HG03066 (cell line): ENCODE results near the gene SPATA32.

Experiments used
- ATAC-seq: cut with Tn5 transposase; IDR thresholded peaks from one replicate; pipeline ENCODE4 v1.9.1; 2021; ENCODE audit warnings: low read depth; ENCODE audit not compliant: unreplicated experiment

Gene SPATA32

GRCh38 chr17:45231481-45232116 is 30.3 kb downstream of the SPATA32 start:
- ATAC-seq, result no peak

DNA sequence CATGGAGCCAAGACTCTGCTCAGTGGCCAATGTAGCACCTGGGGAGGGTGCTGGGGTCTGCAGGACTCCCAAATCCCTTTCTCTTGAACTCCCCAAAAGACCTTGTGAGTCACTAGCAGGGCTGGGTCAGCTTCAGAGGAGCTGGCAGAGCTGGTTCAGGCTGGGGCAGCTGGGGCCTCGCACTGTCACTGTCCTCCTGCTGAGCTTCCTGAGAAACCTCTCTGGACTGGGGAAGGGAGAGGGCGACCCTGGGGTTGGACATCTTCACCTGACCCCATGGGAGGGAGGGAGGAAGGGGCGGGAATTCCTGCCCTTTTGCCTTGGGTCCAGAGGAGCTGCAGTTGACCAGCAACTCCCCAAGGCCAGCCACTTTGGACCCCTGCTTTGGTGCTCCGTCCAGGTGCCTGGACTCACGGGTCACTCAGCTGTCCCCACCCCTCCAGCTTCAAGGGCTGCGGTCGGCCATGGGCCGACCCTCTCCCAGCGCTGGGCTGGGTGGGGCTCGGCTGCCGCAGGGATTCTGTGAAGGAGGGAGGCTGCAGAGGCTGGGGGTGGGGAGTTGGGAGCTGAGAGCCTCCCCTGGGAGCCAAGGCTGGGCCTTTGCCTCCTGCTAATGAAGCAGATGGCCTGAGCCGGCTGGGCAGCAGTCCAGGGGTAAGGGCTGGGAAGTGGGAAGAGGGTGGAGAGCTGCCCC is 31.0 kb downstream of the SPATA32 start:
- ATAC-seq, result no peak

- ATAC-seq, result no peak
Observed at GRCh38 chr17:45230410-45230786, 31.5 kb downstream of the SPATA32 start.

- no peak for ATAC-seq
Observed at GRCh38 chr17:45229681-45230409, 32.0 kb downstream of the SPATA32 start.

DNA sequence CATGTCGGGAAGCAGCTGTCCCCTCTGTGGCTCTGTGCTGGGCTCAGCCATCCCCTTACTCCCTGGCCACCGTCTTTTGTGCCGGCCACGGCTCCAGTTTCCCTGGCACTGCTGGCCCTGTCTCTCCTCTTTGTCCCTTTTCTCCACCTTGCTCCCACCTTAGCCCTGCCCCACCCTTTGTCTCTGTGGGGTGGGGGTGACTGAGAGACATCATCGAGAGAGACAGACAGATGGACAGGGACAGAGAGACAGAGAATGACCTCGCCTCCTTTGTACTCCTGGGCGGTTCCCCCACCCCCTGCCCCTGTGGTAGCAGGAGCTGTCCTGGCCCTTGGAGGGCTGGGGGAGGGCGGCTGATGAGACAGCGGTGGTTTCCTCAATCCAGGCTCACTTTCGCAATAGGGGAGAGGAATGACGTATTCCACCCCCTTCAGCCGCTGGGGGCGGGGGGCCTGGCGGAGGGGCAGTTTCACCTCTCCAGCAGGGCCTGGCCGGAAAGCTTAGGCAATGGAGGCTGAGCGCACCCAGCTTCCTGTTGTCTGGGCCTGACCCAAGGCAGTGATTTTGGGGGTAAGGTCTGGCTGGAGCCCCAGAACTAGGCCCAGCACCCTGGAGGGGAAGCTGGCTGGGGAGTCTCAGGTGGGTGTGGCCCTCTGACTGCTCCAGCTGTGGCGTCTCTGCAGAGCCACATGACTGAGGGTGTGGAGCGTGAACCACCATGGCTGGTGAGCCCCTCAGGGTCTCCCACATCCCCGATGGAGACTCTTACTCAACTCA is 32.9 kb downstream of the SPATA32 start:
- ATAC-seq, result no peak

GRCh38 chr17:45227926-45228762 is 33.8 kb downstream of the SPATA32 start:
- ATAC-seq, result no peak

- ATAC-seq, result peak; percentile 32
Observed at GRCh38 chr17:45227101-45227925, 34.6 kb downstream of the SPATA32 start.

DNA sequence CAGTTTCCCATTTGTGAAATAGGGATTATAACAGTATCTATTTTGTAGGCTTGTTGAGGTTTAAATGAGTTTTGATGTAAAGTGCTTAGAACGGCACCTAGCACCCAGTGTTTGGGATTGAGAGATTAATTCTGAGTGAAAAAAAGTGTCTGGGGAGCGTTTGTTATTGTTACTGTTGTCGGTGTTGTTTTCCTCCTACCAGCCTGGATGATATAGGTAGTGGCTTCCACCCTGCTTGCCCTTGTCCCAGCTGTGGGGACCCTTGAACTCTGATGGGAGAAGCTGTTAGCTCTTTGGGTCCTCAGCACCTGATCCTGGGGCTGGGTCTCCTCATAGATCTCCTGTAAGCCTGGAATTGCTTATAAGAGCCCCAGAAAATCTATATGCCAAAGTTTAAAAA is 35.3 kb downstream of the SPATA32 start:
- ATAC-seq, result no peak

DNA sequence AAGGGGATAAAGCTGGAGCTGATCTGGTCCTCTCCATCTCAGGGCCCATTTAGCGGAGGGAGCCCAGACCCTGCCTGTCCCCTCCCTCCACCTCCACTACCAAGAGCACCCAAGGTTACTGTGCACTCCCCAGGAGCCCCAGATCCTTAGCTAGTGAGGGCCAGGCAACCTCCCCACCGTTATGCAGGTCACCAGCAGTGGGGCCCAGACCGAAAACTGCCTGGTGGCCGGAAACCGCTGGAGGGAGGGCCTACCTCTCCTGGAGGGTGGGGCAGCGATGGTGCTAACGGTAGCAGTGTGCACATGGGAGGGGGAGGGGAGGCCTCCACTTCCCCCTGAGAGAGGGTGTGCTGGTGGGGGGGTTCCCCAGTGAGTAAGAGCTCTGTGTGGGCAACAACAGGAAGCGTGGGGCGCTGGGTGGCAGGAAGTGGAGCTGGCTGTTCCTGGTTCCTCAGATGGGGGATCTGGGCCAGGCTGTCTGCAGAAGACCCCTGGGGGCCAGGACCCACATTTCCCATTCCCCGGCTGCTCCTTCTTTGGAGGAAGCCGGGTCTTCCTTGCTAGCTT is 35.8 kb downstream of the SPATA32 start:
- ATAC-seq, result peak; percentile 43

DNA sequence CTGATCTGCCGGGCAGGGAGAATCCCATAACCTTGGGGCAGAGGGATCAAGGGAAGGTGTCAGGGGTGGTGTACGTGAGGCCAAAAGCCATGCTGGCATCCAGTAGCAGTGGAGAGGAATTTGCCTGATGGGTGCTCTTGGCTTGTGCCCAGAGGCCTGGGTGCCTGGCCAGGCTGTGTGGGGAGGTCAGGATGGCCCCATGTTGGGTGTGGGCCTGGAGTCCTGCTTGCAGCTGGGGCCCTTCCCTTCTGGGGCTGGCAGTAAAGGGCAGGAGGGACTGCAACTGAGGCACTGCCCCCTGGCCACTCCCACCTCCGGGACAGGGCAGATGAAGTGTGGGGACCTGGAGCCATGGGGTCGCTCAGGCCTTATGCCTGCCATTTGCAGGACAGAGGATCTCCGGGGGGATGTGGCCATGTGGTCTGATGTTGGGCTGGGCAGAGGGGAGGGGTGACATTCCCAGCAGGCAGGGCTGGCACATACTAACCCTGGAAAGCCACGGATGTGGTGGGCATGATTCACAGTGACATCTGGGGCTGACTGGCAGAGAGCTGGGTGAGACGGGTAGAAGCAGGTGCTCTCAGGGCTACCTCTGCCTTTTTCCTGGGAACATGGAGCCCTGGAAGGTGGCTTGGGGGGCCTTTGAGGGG is 36.7 kb downstream of the SPATA32 start:
- ATAC-seq, result no peak

DNA sequence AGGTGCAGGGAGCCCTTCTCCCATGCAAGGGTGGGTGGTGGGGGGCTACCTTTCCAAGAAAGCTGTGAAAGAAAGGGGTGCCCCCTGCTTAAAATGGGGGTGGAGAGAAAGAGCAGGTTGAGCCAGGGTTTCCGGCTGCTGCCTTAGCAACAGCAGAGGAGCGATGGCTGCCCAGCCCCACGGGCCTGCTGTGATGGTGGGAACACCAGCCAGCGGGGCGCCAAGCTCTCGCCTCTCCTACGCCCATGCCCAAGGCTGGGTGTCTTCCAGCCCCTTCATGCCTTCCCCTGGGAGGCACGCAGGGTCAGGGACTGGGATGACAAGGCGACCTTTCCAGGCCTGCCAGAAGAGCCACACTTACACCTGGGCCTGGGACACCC is 37.2 kb downstream of the SPATA32 start:
- no peak for ATAC-seq

DNA sequence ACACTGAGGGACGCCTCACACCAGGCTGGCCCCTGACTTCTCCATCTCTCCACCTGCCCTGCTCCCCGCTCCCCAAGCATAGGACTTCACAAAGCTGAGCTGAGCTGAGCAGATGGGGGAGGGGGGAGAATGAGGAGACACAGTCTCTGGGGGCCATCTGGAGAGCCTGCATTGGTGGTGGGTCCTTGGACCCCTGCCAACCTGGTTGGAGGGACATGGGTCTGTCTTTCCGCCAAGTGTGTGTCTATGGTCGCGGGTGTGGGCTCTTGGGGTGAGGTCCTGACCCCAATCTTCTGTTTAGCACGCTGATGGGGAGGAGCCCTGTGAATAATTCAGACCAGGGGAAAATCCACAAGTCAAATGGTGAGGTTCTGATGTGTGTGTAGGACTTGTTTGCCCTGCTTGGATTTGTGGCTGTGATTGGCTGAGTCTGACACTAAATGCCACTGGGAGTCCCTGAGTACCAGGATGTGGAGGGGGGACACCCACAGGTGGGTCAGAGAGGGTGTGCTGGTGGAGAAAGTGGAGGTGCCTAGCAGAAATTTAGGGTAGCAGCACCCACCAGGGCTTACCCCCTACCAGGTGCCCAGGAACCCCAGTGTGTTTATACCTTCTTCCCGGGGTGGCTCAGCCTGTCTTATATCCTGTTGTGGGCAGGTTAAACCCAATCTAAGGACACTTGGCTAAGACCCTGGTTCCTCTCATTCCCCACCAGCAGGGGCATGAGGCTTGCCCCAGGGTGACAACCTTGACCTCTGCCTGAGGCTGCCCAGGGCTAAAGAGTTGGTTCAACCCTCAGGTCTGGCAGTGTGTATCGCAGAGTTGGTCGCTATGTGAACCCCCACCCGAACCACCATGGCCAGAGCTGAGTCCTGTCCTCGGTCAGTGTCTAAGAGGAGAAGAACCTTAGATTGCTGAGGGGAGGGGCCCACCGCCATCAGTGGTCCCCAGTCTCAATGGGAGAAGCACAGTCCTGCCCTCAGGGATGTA is 38.1 kb downstream of the SPATA32 start:
- no peak for ATAC-seq

GRCh38 chr17:45222996-45223538 is 38.8 kb downstream of the SPATA32 start:
- no peak for ATAC-seq

DNA sequence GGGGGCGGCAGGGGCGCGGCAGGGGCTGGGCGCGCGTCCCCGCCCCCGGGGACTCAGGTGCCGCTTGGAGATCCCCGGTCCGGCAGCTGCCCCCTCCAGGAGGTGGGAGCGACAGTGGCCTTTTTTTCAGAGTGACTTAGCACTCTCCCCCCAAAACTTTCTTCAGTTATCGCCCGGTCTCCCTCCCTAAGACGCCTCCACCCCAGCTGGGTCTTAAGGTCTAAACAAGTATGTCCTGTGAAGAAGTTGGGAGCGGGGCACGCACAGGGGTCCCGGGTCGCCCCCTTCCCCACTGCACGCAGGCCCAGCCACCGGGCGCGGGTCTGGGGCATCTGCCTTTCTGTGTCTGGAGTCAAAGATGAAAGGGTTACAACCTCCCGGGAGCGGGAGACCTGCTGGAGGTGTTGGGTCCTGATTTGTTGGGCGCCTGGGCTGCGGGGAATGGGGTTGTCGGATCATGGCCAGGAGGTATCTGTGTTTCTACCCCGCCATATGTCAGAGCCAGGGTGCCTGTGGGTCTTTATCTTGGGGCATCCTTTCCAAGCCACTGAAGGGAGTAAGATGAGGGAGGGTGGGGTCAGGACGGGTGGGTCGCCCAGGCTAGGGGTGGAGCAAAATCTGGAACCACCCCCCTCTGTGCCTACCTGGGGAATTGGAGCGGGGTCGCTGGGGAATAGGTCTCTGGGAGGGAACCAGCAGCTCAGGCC is 39.5 kb downstream of the SPATA32 start:
- ATAC-seq, result no peak

DNA sequence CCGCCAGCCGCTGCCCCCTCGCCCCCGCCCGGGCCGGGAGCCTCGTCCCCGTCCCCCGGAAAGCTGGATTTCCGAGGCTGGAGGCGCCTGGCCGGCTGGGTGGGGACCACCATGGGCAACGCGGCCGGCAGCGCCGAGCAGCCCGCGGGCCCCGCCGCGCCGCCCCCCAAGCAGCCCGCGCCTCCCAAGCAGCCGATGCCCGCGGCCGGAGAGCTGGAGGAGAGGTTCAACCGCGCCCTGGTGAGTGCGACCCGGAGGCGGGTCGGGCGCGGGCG is 39.9 kb downstream of the SPATA32 start:
- ATAC-seq, result no peak

DNA sequence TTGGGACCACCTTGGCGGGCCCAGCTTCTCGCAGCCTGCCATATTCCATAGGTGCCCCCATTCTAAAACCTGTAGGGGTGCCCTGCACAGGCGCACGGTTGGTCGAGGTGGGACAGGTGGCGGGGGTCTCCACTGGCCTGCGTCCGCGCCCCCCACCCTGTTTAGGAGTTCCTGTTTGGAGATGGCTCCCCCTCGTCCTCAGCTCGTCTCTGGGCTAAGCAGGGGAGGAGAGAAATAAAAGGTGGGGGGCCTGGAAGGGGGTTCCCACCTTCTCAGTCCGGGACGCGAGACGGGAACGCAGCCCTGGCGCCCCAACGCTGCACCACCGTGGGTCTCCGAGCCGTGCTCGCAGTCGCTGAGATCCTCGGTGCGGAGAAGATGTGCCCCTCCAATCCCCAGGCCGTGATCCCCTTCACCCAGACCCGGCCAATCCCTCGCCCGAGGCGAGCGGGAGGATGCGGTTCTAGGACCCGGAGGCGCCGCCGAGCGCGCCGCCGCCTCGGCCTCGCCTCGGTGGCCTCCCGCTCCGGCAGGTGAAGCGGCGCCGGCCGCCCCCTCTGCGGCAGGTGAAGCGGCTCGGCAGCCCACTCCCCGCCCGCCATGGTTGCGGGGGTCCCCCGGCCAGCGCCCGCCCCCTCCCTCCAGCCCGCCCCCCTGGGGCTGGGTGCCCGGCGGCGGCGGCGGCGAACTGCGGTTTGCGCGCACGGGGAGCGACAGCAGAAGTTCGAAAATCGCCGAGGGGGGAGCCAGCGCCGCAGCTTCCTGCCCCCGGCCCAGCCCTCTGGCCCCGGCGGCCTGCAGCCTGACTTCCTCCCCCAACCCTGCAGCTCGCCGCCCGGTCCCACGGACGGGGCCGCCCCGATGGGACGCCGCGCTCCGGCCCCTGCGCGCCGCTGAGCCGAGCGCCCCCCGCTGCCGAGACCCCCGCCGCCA is 40.5 kb downstream of the SPATA32 start, which contains the start of gene FMNL1:
Gene FMNL1, plus strand, starts transcription at position 805 of the 933 bp plus-strand sequence. CDS start 240 bp downstream, outside the sequence.
- ATAC-seq, result no peak
